ENCODE data around the gene MILR1. TPM values are rescaled to one million over a fixed set of nuclear protein-coding genes. Genes with fewer than 3 reads are reported as not detected.

Gene MILR1
- polyA plus RNA-seq, 2 of the 4 experiments (the other 2 are of a cell fraction): 2.3 to 12.2 TPM

- no peak for TF ChIP-seq PBX3 (IDR thresholded peaks at IDR 0.05)
- no peak for TF ChIP-seq E2F6 (IDR thresholded peaks at IDR 0.05; ENCODE audit: borderline replicate concordance, low read depth)
- no peak for TF ChIP-seq NFE2L2 (conservative IDR thresholded peaks at IDR 0.05; ENCODE audit: low read length)
- no peak for TF ChIP-seq HOXB13 (CRISPR knock-in tag; IDR thresholded peaks at IDR 0.05; ENCODE audit: low read depth)
- TF ChIP-seq MAFK (IDR thresholded peaks at IDR 0.05; ENCODE audit: partially characterized antibody): no peak
- no peak for TF ChIP-seq CEBPB (IDR thresholded peaks at IDR 0.05)
- no peak for TF ChIP-seq CBX2 (IDR thresholded peaks at IDR 0.05; ENCODE audit: borderline replicate concordance, low read depth)
These were observed 60.3 kb downstream of the MILR1 start (continued) for GRCh38 chr17:64509179-64509578.

GRCh38 chr17:64515419-64515818 is 66.5 kb downstream of the MILR1 start:
- no peak overlapping the region for H3K27ac ChIP-seq
- WGBS (ENCODE audit: missing lambda C conversion rate): 95% methylated on average over 2 of the region's 2 CpGs
- H3K4me2 ChIP-seq: no peak overlapping the region
- FAIRE-seq (no peak), DNase-seq (ENCODE audit: low read depth in 1 of 2, low spot score in 1 of 2) (no peak), ATAC-seq (peak in 1 of 2 experiments; percentile 28; a peak in 3 of 6 replicates)
- H3K4me1 ChIP-seq: no peaks in the 10 kb centered on the region
- TF ChIP-seq ZNF302 (CRISPR knock-in tag; IDR thresholded peaks at IDR 0.05) (no peak), BCL3 (IDR thresholded peaks at IDR 0.05) (no peak), SREBF2 (IDR thresholded peaks at IDR 0.05) (no peak), FOSL2 (IDR thresholded peaks at IDR 0.05) (no peak), FOSL2 (CRISPR knock-in tag; IDR thresholded peaks at IDR 0.05) (no peak), POLR2AphosphoS2 (conservative IDR thresholded peaks at IDR 0.05; ENCODE audit: low read length) (no peak), ZFP36 (IDR thresholded peaks at IDR 0.05; ENCODE audit: borderline replicate concordance, partially characterized antibody) (no peak), CBX2 (IDR thresholded peaks at IDR 0.05; ENCODE audit: borderline replicate concordance, low read depth) (no peak), ATOH8 (CRISPR knock-in tag; IDR thresholded peaks at IDR 0.05; ENCODE audit: low read depth) (no peak), RCOR1 (IDR thresholded peaks at IDR 0.05; ENCODE audit: low read depth, low read length) (no peak)
- CTCF ChIA-PET: interaction anchor here (0.9 to 3.1 kb wide), 7 partner anchors 8 to 126 kb away, joined by 3 to 16 read pairs (median 4); partner anchors contain the start of genes CEP95 and DDX5
- H3K4me3 ChIP-seq: no peak overlapping the region
- POLR2A ChIA-PET: interaction anchor here (2.2 kb wide), 1 partner anchor 9 kb away, joined by 17 read pairs; the partner anchor contains the start of genes CEP95 and DDX5
- no peaks in the 10 kb centered on the region for H3K9me3 ChIP-seq

- ChIA-PET POLR2A (interaction anchor here (2.2 kb wide), 1 partner anchor 10 kb away, joined by 17 read pairs; the partner anchor contains the start of genes CEP95 and DDX5), CTCF (interaction anchor here (0.6 to 3.1 kb wide), 8 partner anchors 8 to 175 kb away, joined by 3 to 16 read pairs (median 4); partner anchors contain the start of genes CEP95 and DDX5)
- ATAC-seq: peak in 1 of 2 experiments; percentile 32; a peak in 2 of 6 replicates
- no peak overlapping the region for H3K4me2 ChIP-seq
- WGBS (ENCODE audit: missing lambda C conversion rate): 100% methylated on average over 1 of the region's 1 CpG
- no peak overlapping the region for H3K4me3 ChIP-seq
- no peak for DNase-seq (ENCODE audit: low read depth in 1 of 2, low spot score in 1 of 2)
- no peak for FAIRE-seq
- H3K27ac ChIP-seq: no peak overlapping the region
- no peaks in the 10 kb centered on the region for H3K4me1 ChIP-seq
- no peaks in the 10 kb centered on the region for H3K9me3 ChIP-seq
- TF ChIP-seq CHD4 (IDR thresholded peaks at IDR 0.05; ENCODE audit: borderline replicate concordance) (no peak), EP300 (IDR thresholded peaks at IDR 0.05) (no peak), MYC (IDR thresholded peaks at IDR 0.05; ENCODE audit: borderline replicate concordance, low read length) (no peak), RAD21 (conservative IDR thresholded peaks at IDR 0.05 in 1 of 2, IDR thresholded peaks at IDR 0.05 in 1 of 2) (no peak), HOXB13 (CRISPR knock-in tag; IDR thresholded peaks at IDR 0.05; ENCODE audit: low read depth) (no peak), FOSB (CRISPR knock-in tag; IDR thresholded peaks at IDR 0.05) (no peak), BCL3 (IDR thresholded peaks at IDR 0.05) (no peak), ZC3H11A (IDR thresholded peaks at IDR 0.05) (no peak), PBX3 (IDR thresholded peaks at IDR 0.05) (no peak), TP53 (CRISPR knock-in tag; IDR thresholded peaks at IDR 0.05) (no peak)
These were observed 66.9 kb downstream of the MILR1 start for GRCh38 chr17:64515829-64516228.

Data from A549 (cell line).